ENCODE data around the gene ARL13B. TPM values are rescaled to one million over a fixed set of nuclear protein-coding genes. Genes with fewer than 3 reads are reported as not detected.
A peak's percentile ranks its signal among the peaks of the same experiment; 100 is the strongest.

Gene ARL13B
- polyA plus RNA-seq, 1 of the 3 experiments (the other 2 are of a cell fraction): 4.9 TPM

DNA sequence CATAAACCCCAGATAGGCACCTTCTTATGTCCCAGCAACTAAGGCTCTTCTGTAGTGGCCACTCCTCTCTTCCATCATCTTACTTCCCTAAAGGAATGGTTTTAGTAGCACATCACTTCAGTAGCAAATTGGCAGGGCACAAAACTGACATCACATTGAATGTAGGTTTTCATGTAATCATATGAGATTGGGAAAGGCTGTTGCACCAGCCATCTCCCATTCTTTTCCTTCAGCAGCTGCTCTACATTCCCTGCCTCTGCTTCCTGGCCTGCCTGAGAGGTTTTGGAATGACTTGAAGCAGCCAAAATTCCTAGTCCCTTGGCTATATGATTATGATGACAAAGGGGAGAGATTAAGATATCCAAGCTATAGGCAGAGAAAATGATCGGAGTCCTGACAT is 119.4 kb downstream of the ARL13B start:
- no peak for TF ChIP-seq SMC3 (IDR thresholded peaks at IDR 0.05; ENCODE audit: low read depth, low read length)
- TF ChIP-seq, protein P1, sequence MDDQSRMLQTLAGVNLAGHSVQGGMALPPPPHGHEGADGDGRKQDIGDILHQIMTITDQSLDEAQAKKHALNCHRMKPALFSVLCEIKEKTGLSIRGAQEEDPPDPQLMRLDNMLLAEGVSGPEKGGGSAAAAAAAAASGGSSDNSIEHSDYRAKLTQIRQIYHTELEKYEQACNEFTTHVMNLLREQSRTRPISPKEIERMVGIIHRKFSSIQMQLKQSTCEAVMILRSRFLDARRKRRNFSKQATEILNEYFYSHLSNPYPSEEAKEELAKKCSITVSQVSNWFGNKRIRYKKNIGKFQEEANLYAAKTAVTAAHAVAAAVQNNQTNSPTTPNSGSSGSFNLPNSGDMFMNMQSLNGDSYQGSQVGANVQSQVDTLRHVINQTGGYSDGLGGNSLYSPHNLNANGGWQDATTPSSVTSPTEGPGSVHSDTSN (IDR thresholded peaks at IDR 0.05): no peak
- TF ChIP-seq CHD2 (IDR thresholded peaks at IDR 0.05; ENCODE audit: low read length, partially characterized antibody): no peak
- TF ChIP-seq FOSL2 (IDR thresholded peaks at IDR 0.05; ENCODE audit: borderline replicate concordance, low read depth): no peak
- TF ChIP-seq EP300 (IDR thresholded peaks at IDR 0.05; ENCODE audit: borderline replicate concordance in 1 of 2, low read depth in 1 of 2, low read length in 1 of 2): no peak
- TF ChIP-seq NFIC (IDR thresholded peaks at IDR 0.05; ENCODE audit: borderline replicate concordance): no peak
- TF ChIP-seq RFX5 (IDR thresholded peaks at IDR 0.05; ENCODE audit: low read length): no peak
- TF ChIP-seq FOXJ3 (CRISPR knock-in tag; IDR thresholded peaks at IDR 0.05): no peak
- no peak for TF ChIP-seq EZH2phosphoT487 (IDR thresholded peaks at IDR 0.05; ENCODE audit: borderline replicate concordance, low read depth)
- TF ChIP-seq, protein P2, sequence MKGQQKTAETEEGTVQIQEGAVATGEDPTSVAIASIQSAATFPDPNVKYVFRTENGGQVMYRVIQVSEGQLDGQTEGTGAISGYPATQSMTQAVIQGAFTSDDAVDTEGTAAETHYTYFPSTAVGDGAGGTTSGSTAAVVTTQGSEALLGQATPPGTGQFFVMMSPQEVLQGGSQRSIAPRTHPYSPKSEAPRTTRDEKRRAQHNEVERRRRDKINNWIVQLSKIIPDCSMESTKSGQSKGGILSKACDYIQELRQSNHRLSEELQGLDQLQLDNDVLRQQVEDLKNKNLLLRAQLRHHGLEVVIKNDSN (IDR thresholded peaks at IDR 0.05; ENCODE audit: borderline replicate concordance, low read depth): no peak
- TF ChIP-seq, protein P3, sequence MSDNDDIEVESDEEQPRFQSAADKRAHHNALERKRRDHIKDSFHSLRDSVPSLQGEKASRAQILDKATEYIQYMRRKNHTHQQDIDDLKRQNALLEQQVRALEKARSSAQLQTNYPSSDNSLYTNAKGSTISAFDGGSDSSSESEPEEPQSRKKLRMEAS (IDR thresholded peaks at IDR 0.05; ENCODE audit: low read depth): no peak
- TF ChIP-seq SIN3A (IDR thresholded peaks at IDR 0.05; ENCODE audit: borderline replicate concordance, low read depth, low read length): no peak
- TF ChIP-seq, protein P4, sequence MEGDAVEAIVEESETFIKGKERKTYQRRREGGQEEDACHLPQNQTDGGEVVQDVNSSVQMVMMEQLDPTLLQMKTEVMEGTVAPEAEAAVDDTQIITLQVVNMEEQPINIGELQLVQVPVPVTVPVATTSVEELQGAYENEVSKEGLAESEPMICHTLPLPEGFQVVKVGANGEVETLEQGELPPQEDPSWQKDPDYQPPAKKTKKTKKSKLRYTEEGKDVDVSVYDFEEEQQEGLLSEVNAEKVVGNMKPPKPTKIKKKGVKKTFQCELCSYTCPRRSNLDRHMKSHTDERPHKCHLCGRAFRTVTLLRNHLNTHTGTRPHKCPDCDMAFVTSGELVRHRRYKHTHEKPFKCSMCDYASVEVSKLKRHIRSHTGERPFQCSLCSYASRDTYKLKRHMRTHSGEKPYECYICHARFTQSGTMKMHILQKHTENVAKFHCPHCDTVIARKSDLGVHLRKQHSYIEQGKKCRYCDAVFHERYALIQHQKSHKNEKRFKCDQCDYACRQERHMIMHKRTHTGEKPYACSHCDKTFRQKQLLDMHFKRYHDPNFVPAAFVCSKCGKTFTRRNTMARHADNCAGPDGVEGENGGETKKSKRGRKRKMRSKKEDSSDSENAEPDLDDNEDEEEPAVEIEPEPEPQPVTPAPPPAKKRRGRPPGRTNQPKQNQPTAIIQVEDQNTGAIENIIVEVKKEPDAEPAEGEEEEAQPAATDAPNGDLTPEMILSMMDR (IDR thresholded peaks at IDR 0.05): no peak
- Histone ChIP-seq H3K9ac (no peak overlapping the region), H3K27me3 (ENCODE audit: insufficient read depth) (no peaks in the 10 kb centered on the region), H3F3A (replicated peaks; ENCODE audit: insufficient read depth) (no peaks in the 10 kb centered on the region), H3K4me2 (no peak overlapping the region), H3K9me2 (no peaks in the 10 kb centered on the region), H3K4me3 (ENCODE audit: low read depth in 2 of 2, low read length in 1 of 2) (no peak overlapping the region), H3K36me3 (replicated peaks in 1 of 2; ENCODE audit: control insufficient read depth in 1 of 2, insufficient read depth in 2 of 2, low read length in 1 of 2) (peaks cover 37 to 46% of the 10 kb centered on the region in 2 experiments), H3K9me3 (no peaks in the 10 kb centered on the region), H3K4me1 (ENCODE audit: control insufficient read depth in 1 of 2, insufficient read depth in 2 of 2, low read depth in 1 of 2, low read length in 1 of 2) (no peaks in the 10 kb centered on the region; a peak in 1 of 4 replicates), H3K79me2 (ENCODE audit: insufficient read depth) (no peaks in the 10 kb centered on the region), H3K27ac (ENCODE audit: low read depth in 2 of 2, low read length in 1 of 2) (no peak overlapping the region), H4K20me1 (ENCODE audit: insufficient read depth) (no peaks in the 10 kb centered on the region), H2AFZ (ENCODE audit: low read depth) (no peak overlapping the region)
- ChIA-PET CTCF (interaction anchor here (0.9 to 1.6 kb wide), 3 partner anchors 17 to 30 kb away, joined by 4 to 7 read pairs (median 6); no protein-coding TSS in a partner anchor), POLR2A (no interaction called here)
- DNase-seq: no peak
- 100% methylated on average over 1 of the region's 1 CpG for WGBS (ENCODE audit: low lambda C conversion rate)

DNA sequence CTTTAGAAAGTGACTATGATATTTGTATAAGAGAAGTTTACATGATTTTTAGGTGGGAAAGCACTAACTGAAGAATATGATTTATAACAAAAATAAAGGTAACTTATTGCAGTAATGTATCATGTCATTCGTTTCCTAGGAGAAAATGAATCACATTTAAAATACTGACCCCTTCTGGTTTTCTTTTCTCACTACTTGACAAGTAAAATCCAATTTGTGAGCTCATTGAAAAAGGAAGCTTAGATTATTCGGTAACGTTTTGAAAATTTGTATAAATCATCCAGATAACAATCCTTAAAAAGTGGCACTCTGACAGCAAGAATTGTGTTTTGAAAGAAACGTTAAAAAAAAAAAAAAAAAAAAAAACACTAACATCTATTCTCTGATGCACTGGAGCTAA is 121.9 kb downstream of the ARL13B start:
- POLR2A ChIA-PET: no interaction called here
- 31% methylated on average over 4 of the region's 4 CpGs for WGBS (ENCODE audit: low lambda C conversion rate)
- DNase-seq: no peak

More for the DNA sequence above, 121.9 kb downstream of the ARL13B start:
- no peak for TF ChIP-seq RCOR1 (IDR thresholded peaks at IDR 0.05; ENCODE audit: low read length)
- TF ChIP-seq, protein P4 (IDR thresholded peaks at IDR 0.05): peak; percentile 47
- Histone ChIP-seq H3F3A (replicated peaks; ENCODE audit: insufficient read depth) (no peaks in the 10 kb centered on the region), H3K27me3 (ENCODE audit: insufficient read depth) (no peaks in the 10 kb centered on the region), H3K9me3 (no peaks in the 10 kb centered on the region), H3K79me2 (ENCODE audit: insufficient read depth) (no peaks in the 10 kb centered on the region), H3K9ac (no peak overlapping the region), H3K4me2 (no peak overlapping the region), H3K9me2 (no peaks in the 10 kb centered on the region), H4K20me1 (ENCODE audit: insufficient read depth) (no peaks in the 10 kb centered on the region), H2AFZ (ENCODE audit: low read depth) (no peak overlapping the region), H3K4me1 (ENCODE audit: control insufficient read depth in 1 of 2, insufficient read depth in 2 of 2, low read depth in 1 of 2, low read length in 1 of 2) (peaks cover 0 to 1% of the 10 kb centered on the region in 2 experiments; a peak in 2 of 4 replicates), H3K36me3 (replicated peaks in 1 of 2; ENCODE audit: control insufficient read depth in 1 of 2, insufficient read depth in 2 of 2, low read length in 1 of 2) (peaks cover 24 to 39% of the 10 kb centered on the region in 2 experiments), H3K4me3 (ENCODE audit: low read depth in 2 of 2, low read length in 1 of 2) (no peak overlapping the region; a peak in 1 of 4 replicates), H3K27ac (ENCODE audit: low read depth in 2 of 2, low read length in 1 of 2) (no peak overlapping the region)
- CTCF ChIA-PET: interaction anchor here (0.8 to 2.5 kb wide), 6 partner anchors 12 to 97 kb away, joined by 3 to 7 read pairs (median 3); partner anchors contain the start of gene DHFR2

Data from SK-N-SH (cell line).